SK-N-SH treated with all-trans-retinoic acid at 6 μM for 48 hours (cell line): Measurements from ENCODE around the gene STK35.

Experiments used
- ATAC-seq: fragments of 200-7000 bp; cut with Tn5 transposase; 3 replicates; pipeline ENCODE4 v1.9.1; 2020; ENCODE audit warnings: mild to moderate bottlenecking, moderate library complexity
- ARNTL ChIP-seq: fragments of 450-650 bp; formaldehyde crosslinking; IDR thresholded peaks from 2 replicates; pipeline ENCODE4 v1.5.0; 2020; ENCODE audit warnings: low read depth, mild to moderate bottlenecking, moderate library complexity, borderline replicate concordance
- CREB5 ChIP-seq: fragments of 250-450 bp; sonication (Bioruptor Pico); IDR thresholded peaks from 2 replicates; pipeline ENCODE4 v1.5.1; 2020; ENCODE audit warnings: low read depth, mild to moderate bottlenecking, moderate library complexity
- CSDC2 ChIP-seq: fragments of 250-450 bp; sonication (Bioruptor Pico); IDR thresholded peaks from 2 replicates; pipeline ENCODE4 v1.5.0; 2020; ENCODE audit warnings: mild to moderate bottlenecking, moderate library complexity
- CSRNP3 ChIP-seq: fragments of 250-450 bp; sonication (Bioruptor Pico); IDR thresholded peaks from 2 replicates; pipeline ENCODE4 v1.5.1; 2021; ENCODE audit warnings: mild to moderate bottlenecking, moderate library complexity
- GLIS3 ChIP-seq: fragments of 250-450 bp; sonication (Bioruptor Pico); IDR thresholded peaks from 2 replicates; pipeline ENCODE4 v1.5.0; 2020; ENCODE audit warnings: mild to moderate bottlenecking, moderate library complexity
- ISL1 ChIP-seq: fragments of 250-450 bp; sonication (Bioruptor Pico); IDR thresholded peaks from 2 replicates; pipeline ENCODE4 v2.1.2; 2022; ENCODE audit warnings: mild to moderate bottlenecking, moderate library complexity
- OSR1 ChIP-seq: fragments of 250-450 bp; sonication (Bioruptor Pico); IDR thresholded peaks from 2 replicates; pipeline ENCODE4 v1.8.0; 2022; ENCODE audit warnings: moderate library complexity, mild to moderate bottlenecking, inconsistent platforms
- POU6F1 ChIP-seq: fragments of 250-450 bp; sonication (Bioruptor Pico); IDR thresholded peaks from 2 replicates; pipeline ENCODE4 v1.8.0; 2021; ENCODE audit warnings: low read depth, mild to moderate bottlenecking, moderate library complexity, borderline replicate concordance
- PPARA ChIP-seq: fragments of 250-450 bp; sonication (Bioruptor Pico); IDR thresholded peaks from 2 replicates; pipeline ENCODE4 v1.5.0; 2020; ENCODE audit warnings: mild to moderate bottlenecking, borderline replicate concordance
- RARB ChIP-seq: fragments of 250-450 bp; sonication (Bioruptor Pico); IDR thresholded peaks from 2 replicates; pipeline ENCODE4 v1.8.0; 2021; ENCODE audit warnings: mild to moderate bottlenecking, moderate library complexity
- SNAI2 ChIP-seq: fragments of 250-450 bp; sonication (Bioruptor Pico); IDR thresholded peaks from 2 replicates; pipeline ENCODE4 v1.5.0; 2020; ENCODE audit warnings: mild to moderate bottlenecking, moderate library complexity
- TCF4 ChIP-seq: fragments of 250-450 bp; sonication (Bioruptor Pico); IDR thresholded peaks from 2 replicates; pipeline ENCODE4 v1.8.0; 2021; ENCODE audit warnings: mild to moderate bottlenecking, moderate library complexity, borderline replicate concordance
- TOX ChIP-seq: fragments of 250-450 bp; sonication (Bioruptor Pico); IDR thresholded peaks from 2 replicates; pipeline ENCODE4 v1.8.0; 2021; ENCODE audit warnings: mild to moderate bottlenecking, moderate library complexity, borderline replicate concordance
- TSHZ2 ChIP-seq: fragments of 250-450 bp; sonication (Bioruptor Pico); IDR thresholded peaks from 2 replicates; pipeline ENCODE4 v1.5.0; 2020; ENCODE audit warnings: mild to moderate bottlenecking, moderate library complexity
- ZC3H10 ChIP-seq: fragments of 250-450 bp; sonication (Bioruptor Pico); IDR thresholded peaks from 2 replicates; pipeline ENCODE4 v1.5.1; 2021; ENCODE audit warnings: mild to moderate bottlenecking, moderate library complexity
- ZFP3 ChIP-seq: fragments of 250-450 bp; sonication (Bioruptor Pico); IDR thresholded peaks from 2 replicates; pipeline ENCODE4 v1.5.0; 2020; ENCODE audit warnings: mild to moderate bottlenecking, moderate library complexity
- ZFP30 ChIP-seq: fragments of 450-650 bp; formaldehyde crosslinking; IDR thresholded peaks from 2 replicates; pipeline ENCODE4 v1.5.0; 2022; ENCODE audit warnings: mild to moderate bottlenecking, moderate library complexity
- ZNF565 ChIP-seq: fragments of 450-650 bp; formaldehyde crosslinking; conservative IDR thresholded peaks from 2 replicates; pipeline ENCODE4 v1.5.0; 2020; ENCODE audit warnings: low read depth, mild to moderate bottlenecking, moderate library complexity
- ZNF8 ChIP-seq: fragments of 450-650 bp; formaldehyde crosslinking; IDR thresholded peaks from 2 replicates; pipeline ENCODE4 v1.5.0; 2020; ENCODE audit warnings: mild to moderate bottlenecking, moderate library complexity

Gene STK35

GRCh38 chr20:2089447-2089846 lies 12.2 kb upstream of the STK35 start:
- ATAC-seq: no peak
- TF ChIP-seq ZFP3 (CRISPR knock-in tag) (no peak), CSRNP3 (no peak), ARNTL (no peak), SNAI2 (no peak), POU6F1 (CRISPR knock-in tag) (no peak), ISL1 (CRISPR knock-in tag) (no peak), ZC3H10 (no peak), GLIS3 (no peak), CREB5 (no peak), TSHZ2 (CRISPR knock-in tag) (no peak), TCF4 (CRISPR knock-in tag) (no peak), ZNF8 (no peak), TOX (CRISPR knock-in tag) (no peak)

GRCh38 chr20:2093159-2093781 lies 8.4 kb upstream of the STK35 start:
- ATAC-seq: peak; percentile 71
- TF ChIP-seq ZNF565 (CRISPR knock-in tag) (no peak), ISL1 (CRISPR knock-in tag) (no peak), ZFP30 (CRISPR knock-in tag) (no peak), OSR1 (CRISPR knock-in tag) (no peak), CSDC2 (no peak)

- no peak for TF ChIP-seq SNAI2
Observed at GRCh38 chr20:2093883-2094282, 7.7 kb upstream of the STK35 start.

GRCh38 chr20:2101865-2102584 lies 398 bp downstream of the STK35 start:
- ATAC-seq: peak; percentile 93
- TF ChIP-seq ZC3H10 (no peak), CSRNP3 (no peak), RARB (CRISPR knock-in tag) (no peak), ARNTL (0 out of 2 replicates have a peak, but pooled peaks have one; percentile 16), OSR1 (CRISPR knock-in tag) (no peak), TSHZ2 (CRISPR knock-in tag) (no peak), PPARA (no peak), CREB5 (no peak), GLIS3 (0 out of 2 replicates have a peak, but pooled peaks have one; percentile 14), ZFP3 (CRISPR knock-in tag) (0 out of 2 replicates have a peak, but pooled peaks have one; percentile 38), ZNF8 (no peak)

More at GRCh38 chr20:2093883-2094282, 7.7 kb upstream of the STK35 start:
- ATAC-seq: no peak
